B cell (primary cell): ENCODE data around the gene MAD1L1. TPM values are rescaled to one million over a fixed set of nuclear protein-coding genes. Genes with fewer than 3 reads are reported as not detected.

Source experiments
- ATAC-seq: fragments of 200-7000 bp; cut with Tn5 transposase; one replicate; pipeline ENCODE4 v1.10.0; 2021; ENCODE audit warnings: low read depth, mild to moderate bottlenecking, moderate number of reproducible peaks, moderate library complexity
- CTCF ChIA-PET: fragments of 350-600 bp; sonication (Branson Sonifier 250); formaldehyde crosslinking; loops from one replicate; lab custom pipeline; 2021; ENCODE audit warnings: antibody characterized with exemption, inconsistent platforms; lab: Charles Lee
- POLR2A ChIA-PET: fragments of 350-600 bp; sonication (Branson Sonifier 250); formaldehyde crosslinking; loops from one replicate; lab custom pipeline; 2021; ENCODE audit warnings: antibody characterized with exemption; lab: Charles Lee
- DNase-seq: peaks from one replicate; pipeline ENCODE4 v3.0.0; 2013
- H2AFZ ChIP-seq: 2 replicates; pipeline ENCODE4 v1.6.1; 2012; ENCODE audit warnings: mild to moderate bottlenecking, low read depth, low read length; ENCODE audit not compliant: insufficient read depth, poor library complexity, severe bottlenecking
- H3K27ac ChIP-seq, 2 donors: 1 replicate in 1 of 2; 2 replicates in 1 of 2; pipeline ENCODE4 v1.5.1; 2012 to 2013; ENCODE audit warnings: low read length in 2 of 2, mild to moderate bottlenecking in 2 of 2, moderate library complexity in 1 of 2
- H3K27me3 ChIP-seq, 4 experiments: fragments of 200-600 bp in 1 of 4; sonication (generic) in 1 of 4; replicated peaks in 1 of 4; 1 replicate in 2 of 4; 2 replicates in 2 of 4; pipeline versions ENCODE4 v1.6.1 to v1.7.0; 2013 to 2016; ENCODE audit warnings: low read length in 3 of 4, mild to moderate bottlenecking in 2 of 4, mixed read lengths in 1 of 4, moderate library complexity in 1 of 4; ENCODE audit not compliant: insufficient read depth in 4 of 4, control insufficient read depth in 3 of 4; ENCODE audit errors: control extremely low read depth in 1 of 4
- H3K36me3 ChIP-seq, 2 experiments: replicated peaks in 1 of 2; 1 replicate in 1 of 2; 2 replicates in 1 of 2; pipeline versions ENCODE4 v1.6.1 to v1.7.1; 2013; ENCODE audit warnings: low read length in 1 of 2; ENCODE audit not compliant: insufficient read depth in 2 of 2, control insufficient read depth in 1 of 2; ENCODE audit errors: control extremely low read depth in 1 of 2, extremely low read depth in 1 of 2
- H3K4me1 ChIP-seq, 2 donors: fragments of 200-600 bp in 1 of 2; sonication (generic) in 1 of 2; 1 replicate in 1 of 2; 2 replicates in 1 of 2; pipeline versions ENCODE4 v1.5.1 to v1.6.1; 2013 to 2017; ENCODE audit warnings: low read length in 2 of 2; ENCODE audit not compliant: control insufficient read depth in 2 of 2, insufficient read depth in 2 of 2
- H3K4me2 ChIP-seq: replicated peaks from 2 replicates; pipeline ENCODE3; 2012; ENCODE audit warnings: mild to moderate bottlenecking, low read depth, low read length; ENCODE audit not compliant: poor library complexity, severe bottlenecking
- H3K4me3 ChIP-seq, 5 experiments: fragments of 200-600 bp in 1 of 5; sonication (generic) in 1 of 5; 1 replicate in 3 of 5; 2 replicates in 2 of 5; pipeline versions ENCODE4 v1.5.1 to v1.7.0; 2011 to 2016; ENCODE audit warnings: low read length in 4 of 5, mild to moderate bottlenecking in 4 of 5, low read depth in 2 of 5, control low read depth in 1 of 5, moderate library complexity in 1 of 5; ENCODE audit not compliant: insufficient read depth in 1 of 5; ENCODE audit errors: control extremely low read depth in 1 of 5, extremely low read depth in 1 of 5
- H3K79me2 ChIP-seq: fragments of 200-600 bp; sonication (generic); one replicate; pipeline ENCODE4 v1.6.0; 2016; ENCODE audit warnings: low read length; ENCODE audit not compliant: control insufficient read depth, insufficient read depth
- H3K9ac ChIP-seq: fragments of 200-600 bp; sonication (generic); 2 replicates; pipeline ENCODE4 v1.6.1; 2017; ENCODE audit warnings: mild to moderate bottlenecking, low read length, moderate library complexity
- H3K9me3 ChIP-seq, 3 donors: one replicate each; pipeline versions ENCODE4 v1.6.1 to v1.7.1; 2013; ENCODE audit warnings: low read length in 2 of 3; ENCODE audit not compliant: control insufficient read depth in 2 of 3, insufficient read depth in 1 of 3; ENCODE audit errors: control extremely low read depth in 1 of 3
- H4K20me1 ChIP-seq: 2 replicates; pipeline ENCODE4 v1.6.0; 2012; ENCODE audit warnings: mild to moderate bottlenecking, low read length; ENCODE audit not compliant: insufficient read depth, control insufficient read depth, poor library complexity, severe bottlenecking
- H3K27ac Mint-ChIP-seq: one replicate; pipeline ENCODE4 v1.8.0; 2021; ENCODE audit warnings: mixed read lengths
- H3K27me3 Mint-ChIP-seq: one replicate; pipeline ENCODE4 v1.8.0; 2021; ENCODE audit warnings: mixed read lengths
- H3K4me1 Mint-ChIP-seq: one replicate; pipeline ENCODE4 v1.8.0; 2021; ENCODE audit warnings: mixed read lengths
- H3K4me3 Mint-ChIP-seq: one replicate; pipeline ENCODE4 v1.8.0; 2021; ENCODE audit warnings: mixed read lengths
- H3K9me3 Mint-ChIP-seq: one replicate; pipeline ENCODE4 v1.8.0; 2022; ENCODE audit warnings: mixed read lengths; ENCODE audit not compliant: insufficient read depth
- CTCF ChIP-seq: fragments of 200-600 bp; IDR thresholded peaks from one replicate; pipeline ENCODE4 v1.8.0; 2022; ENCODE audit warnings: antibody characterized with exemption, mild to moderate bottlenecking
- EZH2 ChIP-seq: IDR thresholded peaks from 2 replicates; pipeline ENCODE4 v1.6.1; 2012; ENCODE audit warnings: borderline replicate concordance, low read depth, mild to moderate bottlenecking, moderate library complexity, low read length; ENCODE audit not compliant: insufficient read depth, poor library complexity, severe bottlenecking
- WGBS: methylation state at CpG from one replicate; pipeline ENCODE4 v1.1.5; 2013; ENCODE audit warnings: missing lambda C conversion rate; ENCODE audit not compliant: insufficient coverage; 5-methylcytosine and 5-hydroxymethylcytosine counted together
- intact Hi-C: fragments of 100-400 bp; cut with micrococcal nuclease; formaldehyde crosslinking; loops from one replicate; pipeline ENCODE4 v1.10.0; 2022
- polyA plus RNA-seq: library from polyadenylated mRNA; depleted of rRNA; stranded (reverse); fragments of >200 nt; gene quantifications from 2 replicates; pipeline ENCODE4 v1.2.3, GENCODE V29; 2012
- total RNA-seq, 2 donors: library from RNA; stranded (reverse); fragments of 120-200 nt in 1 of 2; gene quantifications; 1 replicate in 1 of 2; 2 replicates in 1 of 2; pipeline versions ENCODE4 v1.2.3 to v1.2.4, GENCODE V29; 2013 to 2022

Gene MAD1L1
- total and polyA plus RNA-seq, 2 donors (not counting 1 experiment from before 2014, with no cell fraction given): 86.7 to 110 TPM

- no peak overlapping the region for H3K4me2 ChIP-seq
- no peaks in the 10 kb centered on the region for H3K27me3 Mint-ChIP-seq
- no peaks in the 10 kb centered on the region for H3K9me3 Mint-ChIP-seq
- H3K9me3 ChIP-seq: no peaks in the 10 kb centered on the region
- H3K27ac Mint-ChIP-seq: no peak overlapping the region
- H3K36me3 ChIP-seq: no peaks in the 10 kb centered on the region
- H3K27me3 ChIP-seq: no peaks in the 10 kb centered on the region
- H3K4me1 ChIP-seq: peaks cover 4 to 13% of the 10 kb centered on the region in 2 donors
- H2AFZ ChIP-seq: no peak overlapping the region
- TF ChIP-seq EZH2 (no peak), CTCF (no peak)
- ATAC-seq: no peak
- H3K27ac ChIP-seq: no peak overlapping the region
- CTCF ChIA-PET: no interaction called here
- WGBS: 95% methylated on average over 15 of the region's 15 CpGs
- intact Hi-C loops: no loop called here
- H3K79me2 ChIP-seq: peaks cover 22% of the 10 kb centered on the region
- no peaks in the 10 kb centered on the region for H4K20me1 ChIP-seq
- no peak overlapping the region for H3K4me3 ChIP-seq
- H3K4me1 Mint-ChIP-seq: peaks cover 16% of the 10 kb centered on the region
- no peak for DNase-seq
- H3K4me3 Mint-ChIP-seq: no peak overlapping the region
- H3K9ac ChIP-seq: no peak overlapping the region
- POLR2A ChIA-PET: no interaction called here
Measured at GRCh38 chr7:2088801-2089200, 143.9 kb downstream of the MAD1L1 start.

GRCh38 chr7:2087744-2088143 lies 145.0 kb downstream of the MAD1L1 start:
- Mint-ChIP-seq H3K4me3 (no peak overlapping the region), H3K9me3 (no peaks in the 10 kb centered on the region), H3K27me3 (no peaks in the 10 kb centered on the region), H3K27ac (no peak overlapping the region), H3K4me1 (peaks cover 13% of the 10 kb centered on the region)
- no peaks in the 10 kb centered on the region for H3K9me3 ChIP-seq
- H3K36me3 ChIP-seq: peaks cover 0 to 6% of the 10 kb centered on the region in 2 experiments
- no peak overlapping the region for H3K9ac ChIP-seq
- no peak overlapping the region for H3K27ac ChIP-seq
- no peak for TF ChIP-seq EZH2
- no peak for TF ChIP-seq CTCF
- WGBS: 30% methylated on average over 7 of the region's 11 CpGs
- H3K79me2 ChIP-seq: peaks cover 26% of the 10 kb centered on the region
- no peak overlapping the region for H2AFZ ChIP-seq
- H3K4me3 ChIP-seq: no peak overlapping the region
- no peak for ATAC-seq
- no peak for DNase-seq
- CTCF ChIA-PET: interaction anchor here (0.6 to 3.1 kb wide), 4 partner anchors 12 to 810 kb away, joined by 3 to 8 read pairs (median 4); no protein-coding TSS in a partner anchor
- POLR2A ChIA-PET: no interaction called here
- no peaks in the 10 kb centered on the region for H3K27me3 ChIP-seq
- peak overlapping the region; percentile 28 for H3K4me2 ChIP-seq
- H4K20me1 ChIP-seq: no peaks in the 10 kb centered on the region
- H3K4me1 ChIP-seq: peaks cover 4 to 13% of the 10 kb centered on the region in 2 donors
- intact Hi-C loops: no loop called here
